Measurements from ENCODE around the gene PAX7.

DNA sequence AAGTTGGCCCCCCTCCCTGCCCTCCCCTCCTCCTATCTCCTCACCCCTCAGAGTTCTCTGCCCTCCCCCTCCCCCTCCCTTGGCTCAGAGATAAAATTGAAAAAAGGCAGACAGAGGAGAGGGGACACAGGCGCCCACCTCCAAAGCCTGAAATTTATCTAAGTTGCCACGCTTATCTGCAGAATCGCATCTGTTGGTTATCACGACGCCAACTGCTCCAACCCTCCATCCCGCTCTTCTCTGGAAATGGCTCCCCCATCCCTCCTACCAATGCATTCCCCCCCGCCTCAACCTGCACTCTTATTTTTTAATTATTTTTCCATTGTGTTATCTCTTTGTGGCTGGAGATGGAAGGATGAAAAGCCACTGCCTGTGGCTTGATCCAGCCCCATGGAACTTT is 138.5 kb downstream of the PAX7 start:
- TF ChIP-seq, protein P1, sequence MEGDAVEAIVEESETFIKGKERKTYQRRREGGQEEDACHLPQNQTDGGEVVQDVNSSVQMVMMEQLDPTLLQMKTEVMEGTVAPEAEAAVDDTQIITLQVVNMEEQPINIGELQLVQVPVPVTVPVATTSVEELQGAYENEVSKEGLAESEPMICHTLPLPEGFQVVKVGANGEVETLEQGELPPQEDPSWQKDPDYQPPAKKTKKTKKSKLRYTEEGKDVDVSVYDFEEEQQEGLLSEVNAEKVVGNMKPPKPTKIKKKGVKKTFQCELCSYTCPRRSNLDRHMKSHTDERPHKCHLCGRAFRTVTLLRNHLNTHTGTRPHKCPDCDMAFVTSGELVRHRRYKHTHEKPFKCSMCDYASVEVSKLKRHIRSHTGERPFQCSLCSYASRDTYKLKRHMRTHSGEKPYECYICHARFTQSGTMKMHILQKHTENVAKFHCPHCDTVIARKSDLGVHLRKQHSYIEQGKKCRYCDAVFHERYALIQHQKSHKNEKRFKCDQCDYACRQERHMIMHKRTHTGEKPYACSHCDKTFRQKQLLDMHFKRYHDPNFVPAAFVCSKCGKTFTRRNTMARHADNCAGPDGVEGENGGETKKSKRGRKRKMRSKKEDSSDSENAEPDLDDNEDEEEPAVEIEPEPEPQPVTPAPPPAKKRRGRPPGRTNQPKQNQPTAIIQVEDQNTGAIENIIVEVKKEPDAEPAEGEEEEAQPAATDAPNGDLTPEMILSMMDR (IDR thresholded peaks at IDR 0.05): no peak
- TF ChIP-seq POLR2A (IDR thresholded peaks at IDR 0.05): no peak

Data from uterus (tissue), 2 donors.